ENCODE measurements around the gene APOL3. TPM values are rescaled to one million over a fixed set of nuclear protein-coding genes. Genes with fewer than 3 reads are reported as not detected.
"Not testable (repeated sequence)": the region's sequence is repeated elsewhere in the genome, so short reads cannot be mapped to it uniquely, and the experiment has no call there.

APOL3 gene
- total RNA-seq, 1 experiment from 2014 or later: 0.28 TPM

GRCh38 chr22:36120621-36121351 is 39.8 kb downstream of the APOL3 start:
- H3K4me3 ChIP-seq (ENCODE audit: insufficient read depth, low read depth, low read length); H3K27me3 ChIP-seq (ENCODE audit: control insufficient read depth, insufficient read depth, low read length); DNase-seq; H3K36me3 ChIP-seq (replicated peaks; ENCODE audit: control insufficient read depth, insufficient read depth, low read length): not testable (repeated sequence)

GRCh38 chr22:36117053-36117554 is 43.5 kb downstream of the APOL3 start:
- no peaks in the 10 kb centered on the region for H3K36me3 ChIP-seq (replicated peaks; ENCODE audit: control insufficient read depth, insufficient read depth, low read length)

DNA sequence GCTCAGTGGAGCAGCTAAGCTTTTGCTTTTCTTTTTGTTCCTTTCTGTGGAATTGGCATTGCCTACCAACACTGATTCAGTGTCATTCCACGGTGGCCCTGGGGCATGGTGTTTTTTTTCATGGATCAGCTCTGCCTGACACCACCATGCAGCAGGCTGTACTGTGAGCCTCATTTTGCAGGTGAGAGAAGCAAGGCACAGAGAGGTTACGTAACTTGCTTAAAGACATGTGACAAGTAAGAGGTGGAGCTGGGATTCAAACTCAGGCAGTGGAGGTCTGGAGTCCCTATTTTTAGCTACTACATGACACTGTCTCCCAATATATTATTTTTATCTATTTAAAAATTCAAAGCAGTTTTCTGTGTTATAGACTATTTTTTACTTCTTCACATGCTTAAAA is 44.4 kb downstream of the APOL3 start:
- no peak overlapping the region for H3K4me3 ChIP-seq (ENCODE audit: insufficient read depth, low read depth, low read length)
- no peak for DNase-seq
- H3K36me3 ChIP-seq (replicated peaks; ENCODE audit: control insufficient read depth, insufficient read depth, low read length): no peaks in the 10 kb centered on the region
- H3K27me3 ChIP-seq (ENCODE audit: control insufficient read depth, insufficient read depth, low read length): no peaks in the 10 kb centered on the region

More at GRCh38 chr22:36117053-36117554, 43.5 kb downstream of the APOL3 start:
- Histone ChIP-seq H3K27me3 (ENCODE audit: control insufficient read depth, insufficient read depth, low read length) (no peaks in the 10 kb centered on the region), H3K4me3 (ENCODE audit: insufficient read depth, low read depth, low read length) (no peak overlapping the region)
- DNase-seq: no peak

GRCh38 chr22:36113121-36113520 is 47.4 kb downstream of the APOL3 start:
- no peaks in the 10 kb centered on the region for H3K27me3 ChIP-seq (ENCODE audit: control insufficient read depth, insufficient read depth, low read length)
- no peaks in the 10 kb centered on the region for H3K36me3 ChIP-seq (replicated peaks; ENCODE audit: control insufficient read depth, insufficient read depth, low read length)
- DNase-seq: no peak
- H3K4me3 ChIP-seq (ENCODE audit: insufficient read depth, low read depth, low read length): no peak overlapping the region

- no peaks in the 10 kb centered on the region for H3K36me3 ChIP-seq (replicated peaks; ENCODE audit: control insufficient read depth, insufficient read depth, low read length)
These were observed 49.2 kb downstream of the APOL3 start for GRCh38 chr22:36111316-36111715.

GRCh38 chr22:36110306-36110881 is 50.2 kb downstream of the APOL3 start:
- no peaks in the 10 kb centered on the region for H3K27me3 ChIP-seq (ENCODE audit: control insufficient read depth, insufficient read depth, low read length)
- no peaks in the 10 kb centered on the region for H3K36me3 ChIP-seq (replicated peaks; ENCODE audit: control insufficient read depth, insufficient read depth, low read length)
- H3K4me3 ChIP-seq (ENCODE audit: insufficient read depth, low read depth, low read length): no peak overlapping the region
- DNase-seq: peak; percentile 57

More at GRCh38 chr22:36111316-36111715, 49.2 kb downstream of the APOL3 start:
- Histone ChIP-seq H3K27me3 (ENCODE audit: control insufficient read depth, insufficient read depth, low read length) (no peaks in the 10 kb centered on the region), H3K4me3 (ENCODE audit: insufficient read depth, low read depth, low read length) (no peak overlapping the region)
- DNase-seq: no peak

GRCh38 chr22:36107436-36107835 is 53.1 kb downstream of the APOL3 start:
- no peaks in the 10 kb centered on the region for H3K27me3 ChIP-seq (ENCODE audit: control insufficient read depth, insufficient read depth, low read length)
- no peak for DNase-seq
- no peak overlapping the region for H3K4me3 ChIP-seq (ENCODE audit: insufficient read depth, low read depth, low read length)
- no peaks in the 10 kb centered on the region for H3K36me3 ChIP-seq (replicated peaks; ENCODE audit: control insufficient read depth, insufficient read depth, low read length)

GRCh38 chr22:36106910-36107309 is 53.6 kb downstream of the APOL3 start:
- DNase-seq: no peak
- no peaks in the 10 kb centered on the region for H3K27me3 ChIP-seq (ENCODE audit: control insufficient read depth, insufficient read depth, low read length)
- no peak overlapping the region for H3K4me3 ChIP-seq (ENCODE audit: insufficient read depth, low read depth, low read length)
- H3K36me3 ChIP-seq (replicated peaks; ENCODE audit: control insufficient read depth, insufficient read depth, low read length): no peaks in the 10 kb centered on the region

GRCh38 chr22:36104988-36105387 is 55.6 kb downstream of the APOL3 start:
- Histone ChIP-seq H3K4me3 (ENCODE audit: insufficient read depth, low read depth, low read length) (no peak overlapping the region), H3K27me3 (ENCODE audit: control insufficient read depth, insufficient read depth, low read length) (no peaks in the 10 kb centered on the region), H3K36me3 (replicated peaks; ENCODE audit: control insufficient read depth, insufficient read depth, low read length) (no peaks in the 10 kb centered on the region)
- DNase-seq: no peak

DNA sequence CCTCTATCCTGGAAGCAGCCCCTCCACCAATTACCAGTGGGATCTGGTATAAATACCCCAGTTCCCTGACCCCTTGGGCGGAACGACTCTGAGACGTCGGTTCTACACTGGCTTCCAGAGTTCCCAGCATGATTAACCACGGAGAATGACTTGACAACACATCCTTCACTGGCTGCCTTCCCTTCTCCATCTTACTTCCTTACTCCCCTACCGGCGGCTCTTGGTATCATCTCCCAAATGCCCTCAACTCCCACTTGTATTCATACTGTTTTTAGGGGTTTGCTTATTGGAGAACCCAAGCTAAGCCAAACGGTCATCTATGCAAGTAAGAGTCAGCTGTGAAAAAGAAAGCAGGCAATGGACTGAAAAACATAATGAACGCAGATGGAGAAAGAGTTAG is 56.1 kb downstream of the APOL3 start:
- DNase-seq: peak; percentile 67
- Histone ChIP-seq H3K27me3 (ENCODE audit: control insufficient read depth, insufficient read depth, low read length) (no peaks in the 10 kb centered on the region), H3K36me3 (replicated peaks; ENCODE audit: control insufficient read depth, insufficient read depth, low read length) (no peaks in the 10 kb centered on the region), H3K4me3 (ENCODE audit: insufficient read depth, low read depth, low read length) (no peak overlapping the region)

- no peak for DNase-seq
- Histone ChIP-seq H3K4me3 (ENCODE audit: insufficient read depth, low read depth, low read length) (no peak overlapping the region), H3K36me3 (replicated peaks; ENCODE audit: control insufficient read depth, insufficient read depth, low read length) (no peaks in the 10 kb centered on the region), H3K27me3 (ENCODE audit: control insufficient read depth, insufficient read depth, low read length) (no peaks in the 10 kb centered on the region)
These were observed 56.7 kb downstream of the APOL3 start for GRCh38 chr22:36103891-36104290.

DNA sequence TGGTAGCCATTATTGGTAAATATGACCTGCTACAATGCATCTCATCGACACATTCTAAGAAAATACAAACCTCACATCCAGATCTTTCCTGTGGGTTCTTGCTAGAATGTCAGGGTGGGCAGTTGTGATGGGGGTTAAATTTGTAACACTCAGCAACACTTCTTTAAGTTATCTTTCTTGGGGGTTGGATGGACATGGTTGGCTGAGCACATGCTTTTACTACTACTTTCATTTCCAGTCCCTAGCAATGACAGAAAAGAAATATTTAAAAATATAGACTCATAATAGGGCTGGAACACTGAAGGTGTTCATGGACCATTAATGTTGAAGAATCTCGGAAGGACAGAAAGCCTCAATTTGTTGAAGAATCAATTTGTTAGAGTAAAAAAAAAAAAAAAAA is 57.6 kb downstream of the APOL3 start:
- H3K4me3 ChIP-seq (ENCODE audit: insufficient read depth, low read depth, low read length): no peak overlapping the region
- no peaks in the 10 kb centered on the region for H3K27me3 ChIP-seq (ENCODE audit: control insufficient read depth, insufficient read depth, low read length)
- no peaks in the 10 kb centered on the region for H3K36me3 ChIP-seq (replicated peaks; ENCODE audit: control insufficient read depth, insufficient read depth, low read length)
- DNase-seq: no peak

- DNase-seq: no peak
- Histone ChIP-seq H3K4me3 (ENCODE audit: insufficient read depth, low read depth, low read length) (no peak overlapping the region), H3K36me3 (replicated peaks; ENCODE audit: control insufficient read depth, insufficient read depth, low read length) (no peaks in the 10 kb centered on the region), H3K27me3 (ENCODE audit: control insufficient read depth, insufficient read depth, low read length) (no peaks in the 10 kb centered on the region)
These were observed 58.8 kb downstream of the APOL3 start for GRCh38 chr22:36101756-36102155.

GRCh38 chr22:36100908-36101307 is 59.6 kb downstream of the APOL3 start:
- H3K4me3 ChIP-seq (ENCODE audit: insufficient read depth, low read depth, low read length); H3K27me3 ChIP-seq (ENCODE audit: control insufficient read depth, insufficient read depth, low read length); H3K36me3 ChIP-seq (replicated peaks; ENCODE audit: control insufficient read depth, insufficient read depth, low read length); DNase-seq: not testable (repeated sequence)

- Histone ChIP-seq H3K36me3 (replicated peaks; ENCODE audit: control insufficient read depth, insufficient read depth, low read length) (no peaks in the 10 kb centered on the region), H3K27me3 (ENCODE audit: control insufficient read depth, insufficient read depth, low read length) (no peaks in the 10 kb centered on the region), H3K4me3 (ENCODE audit: insufficient read depth, low read depth, low read length) (no peak overlapping the region)
- no peak for DNase-seq
These were observed 60.3 kb downstream of the APOL3 start for GRCh38 chr22:36100134-36100824.

All from H7 (cell line).